ENCODE data around the gene UNC13D.

The UNC13D gene

DNA sequence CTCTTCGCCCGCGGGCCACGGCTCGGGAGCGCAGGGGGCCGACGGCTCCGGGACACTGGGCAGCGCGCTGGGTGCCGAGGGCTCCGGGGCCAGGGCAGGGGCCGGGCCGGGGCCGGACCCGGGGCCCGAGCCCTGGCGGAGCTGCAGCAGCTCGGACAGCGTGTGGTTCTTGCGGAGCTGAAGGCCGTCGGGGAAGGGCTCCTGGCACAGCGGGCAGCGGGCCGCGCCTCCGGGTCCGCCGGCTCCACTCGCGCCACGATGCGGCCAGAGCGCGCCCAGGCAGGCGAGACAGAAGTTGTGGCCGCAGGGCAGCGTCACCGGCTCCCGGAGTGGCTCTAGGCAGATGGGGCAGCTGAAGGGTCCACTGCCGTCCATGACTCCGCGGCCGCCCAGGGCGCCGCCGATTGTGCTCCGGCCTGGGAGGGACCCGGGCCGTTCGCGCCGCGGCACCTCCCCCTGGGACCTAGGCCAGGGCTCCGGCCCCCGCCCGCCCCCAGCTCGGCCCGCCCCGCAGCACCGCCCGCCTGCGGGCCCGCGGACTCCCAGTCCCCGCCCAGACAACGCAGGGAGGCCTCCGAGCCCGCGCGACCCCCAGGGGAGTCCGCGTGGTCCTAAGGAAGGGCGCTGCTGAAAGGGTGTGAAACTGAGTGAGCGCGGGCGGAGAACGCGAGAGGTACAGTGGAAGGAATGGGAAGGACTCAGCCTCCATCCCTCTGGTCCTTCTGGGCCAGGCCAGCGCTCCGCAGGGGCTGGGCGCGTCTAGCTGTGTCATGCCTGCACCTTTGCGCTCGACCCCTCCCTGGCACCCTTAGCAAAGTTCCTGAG, 34.2 kb upstream of the UNC13D start, which contains the start of gene TRIM47 (continued):
- TF ChIP-seq ZBTB11 (tag by site-specific recombination; conservative IDR thresholded peaks at IDR 0.05; ENCODE audit: low read depth) (peak; percentile 54), ZBTB8A (tag by site-specific recombination; IDR thresholded peaks at IDR 0.05) (peak; percentile 85), WT1 (tag by site-specific recombination; IDR thresholded peaks at IDR 0.05) (0 out of 2 replicates have a peak, but pooled peaks have one; percentile 18), ZNF600 (tag by site-specific recombination; IDR thresholded peaks at IDR 0.05) (no peak), GLIS1 (tag by site-specific recombination; IDR thresholded peaks at IDR 0.05) (peak; percentile 93), ZNF624 (tag by site-specific recombination; IDR thresholded peaks at IDR 0.05) (no peak), HOXD13 (CRISPR knock-in tag; IDR thresholded peaks at IDR 0.05; ENCODE audit: borderline replicate concordance) (no peak), SP3 (tag by site-specific recombination; IDR thresholded peaks at IDR 0.05) (peak; percentile 56), ZNF23 (tag by site-specific recombination; IDR thresholded peaks at IDR 0.05; ENCODE audit: borderline replicate concordance) (no peak), ZNF239 (tag by site-specific recombination; IDR thresholded peaks at IDR 0.05) (no peak), KLF10 (tag by site-specific recombination; IDR thresholded peaks at IDR 0.05) (0 out of 2 replicates have a peak, but pooled peaks have one; percentile 17), ZNF514 (tag by site-specific recombination; IDR thresholded peaks at IDR 0.05) (no peak), ZNF510 (tag by site-specific recombination; IDR thresholded peaks at IDR 0.05; ENCODE audit: insufficient replicate concordance) (no peak), ZNF837 (tag by site-specific recombination; IDR thresholded peaks at IDR 0.05) (no peak), ZNF48 (tag by site-specific recombination; IDR thresholded peaks at IDR 0.05) (no peak), RBAK (tag by site-specific recombination; IDR thresholded peaks at IDR 0.05) (no peak), ZNF214 (tag by site-specific recombination; IDR thresholded peaks at IDR 0.05; ENCODE audit: borderline replicate concordance) (no peak), ZFP41 (tag by site-specific recombination; IDR thresholded peaks at IDR 0.05; ENCODE audit: borderline replicate concordance) (no peak), ZNF280D (tag by site-specific recombination; IDR thresholded peaks at IDR 0.05) (no peak), YY2 (tag by site-specific recombination; IDR thresholded peaks at IDR 0.05) (no peak), ZFHX2 (tag by site-specific recombination; conservative IDR thresholded peaks at IDR 0.05) (peak; percentile 57; the same call in 1 of the 2 replicates), ZNF211 (tag by site-specific recombination; IDR thresholded peaks at IDR 0.05; ENCODE audit: low read depth) (no peak), KLF16 (tag by site-specific recombination; IDR thresholded peaks at IDR 0.05) (0 out of 2 replicates have a peak, but pooled peaks have one; percentile 5), ZNF518A (tag by site-specific recombination; conservative IDR thresholded peaks at IDR 0.05; ENCODE audit: low read depth) (no peak)
- TF ChIP-seq, protein P1, sequence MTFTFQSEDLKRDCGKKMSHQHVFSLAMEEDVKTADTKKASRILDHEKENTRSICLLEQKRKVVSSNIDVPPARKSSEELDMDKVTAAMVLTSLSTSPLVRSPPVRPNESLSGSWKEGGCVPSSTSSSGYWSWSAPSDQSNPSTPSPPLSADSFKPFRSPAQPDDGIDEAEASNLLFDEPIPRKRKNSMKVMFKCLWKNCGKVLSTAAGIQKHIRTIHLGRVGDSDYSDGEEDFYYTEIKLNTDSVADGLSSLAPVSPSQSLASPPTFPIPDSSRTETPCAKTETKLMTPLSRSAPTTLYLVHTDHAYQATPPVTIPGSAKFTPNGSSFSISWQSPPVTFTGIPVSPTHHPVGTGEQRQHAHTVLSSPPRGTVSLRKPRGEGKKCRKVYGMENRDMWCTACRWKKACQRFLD (tag by site-specific recombination; IDR thresholded peaks at IDR 0.05): no peak

Data from HEK293 (cell line).